GM12878 (cell line): ENCODE results near the gene SLC22A3. TPM values are rescaled to one million over a fixed set of nuclear protein-coding genes. Genes with fewer than 3 reads are reported as not detected.

Source experiments
- BCL11A ChIP-seq: IDR thresholded peaks from 2 replicates; pipeline ENCODE4 v1.6.1; 2011; ENCODE audit warnings: low read depth, low read length
- BMI1 ChIP-seq: fragments of 450-650 bp; IDR thresholded peaks from 2 replicates; pipeline ENCODE4 v1.6.1; 2016; ENCODE audit warnings: mild to moderate bottlenecking, moderate library complexity, borderline replicate concordance
- CEBPB ChIP-seq, 2 experiments: fragments of 150-350 bp in 1 of 2; IDR thresholded peaks; 2 replicates each; pipeline ENCODE4 v1.6.1; 2012 to 2014; ENCODE audit warnings: low read depth in 2 of 2, low read length in 2 of 2, borderline replicate concordance in 1 of 2, inconsistent platforms in 1 of 2
- CHD2 ChIP-seq: IDR thresholded peaks from 2 replicates; pipeline ENCODE4 v1.6.1; 2011; ENCODE audit warnings: low read depth, low read length, improper control_type of control experiment, borderline replicate concordance
- DPF2 ChIP-seq: fragments of 450-650 bp; IDR thresholded peaks from 2 replicates; pipeline ENCODE4 v1.6.1; 2017; ENCODE audit warnings: mild to moderate bottlenecking
- MAX ChIP-seq: IDR thresholded peaks from 2 replicates; pipeline ENCODE4 v1.6.1; 2012; ENCODE audit warnings: low read depth, low read length, improper control_type of control experiment
- MYC ChIP-seq: IDR thresholded peaks from 2 replicates; pipeline ENCODE4 v1.6.1; 2011; ENCODE audit warnings: mild to moderate bottlenecking, low read length, moderate library complexity, inconsistent platforms; ENCODE audit not compliant: insufficient read depth, insufficient replicate concordance, insufficient read length, severe bottlenecking
- STAT3 ChIP-seq: IDR thresholded peaks from 2 replicates; pipeline ENCODE4 v1.6.1; 2011; ENCODE audit warnings: low read depth, low read length, improper control_type of control experiment
- SUPT20H ChIP-seq: IDR thresholded peaks from 2 replicates; pipeline ENCODE4 v1.6.1; 2011; ENCODE audit warnings: low read depth, mild to moderate bottlenecking, low read length, moderate library complexity, borderline replicate concordance; ENCODE audit not compliant: control insufficient read depth
- USF2 ChIP-seq: IDR thresholded peaks from 2 replicates; pipeline ENCODE4 v1.6.1; 2011; ENCODE audit warnings: low read depth, low read length, improper control_type of control experiment, borderline replicate concordance
- YY1 ChIP-seq: IDR thresholded peaks from 2 replicates; pipeline ENCODE4 v1.6.1; 2011; ENCODE audit warnings: low read depth, mild to moderate bottlenecking, low read length
- ZBTB40 ChIP-seq: fragments of 450-650 bp; IDR thresholded peaks from 2 replicates; pipeline ENCODE4 v1.6.1; 2016; ENCODE audit warnings: mild to moderate bottlenecking, moderate library complexity, borderline replicate concordance
- polyA plus RNA-seq, 11 experiments: library from polyadenylated mRNA; depleted of rRNA in 4 of 11; unstranded in 6 of 11; stranded (reverse) in 5 of 11; fragments of >200 nt; fragmentation: Nextera tagmentation in 4 of 11; fragmentation: Illumina TruSeq in 1 of 11; extraction: Ambion mirVana in 4 of 11; extraction: Trizol in 1 of 11; gene quantifications; 1 replicate in 1 of 11; 2 replicates in 10 of 11; pipeline versions ENCODE4 v1.2.1 to v1.2.3, GENCODE V29; 2011 to 2016; ENCODE audit warnings: inconsistent platforms in 2 of 11, missing spikeins in 2 of 11, low read depth in 1 of 11
- total RNA-seq, 4 experiments: library from RNA; depleted of rRNA in 3 of 4; stranded (reverse); fragments of >200 nt in 3 of 4; fragmentation: Illumina TruSeq in 1 of 4; extraction: Trizol in 1 of 4; gene quantifications; 2 replicates each; pipeline versions ENCODE4 v1.2.1 to v1.2.3, GENCODE V29; 2013 to 2021
- TF ChIP-seq, protein P1 (sequence below): fragments of 450-650 bp; IDR thresholded peaks from 2 replicates; pipeline ENCODE4 v1.6.1; 2017; ENCODE audit warnings: mild to moderate bottlenecking, moderate library complexity

Gene SLC22A3
- total and polyA plus RNA-seq, 10 of the 15 experiments (the other 5 are each of a cell fraction or from before 2014, with no cell fraction given) = 0.07 to 0.15 TPM; not detected in 8

DNA sequence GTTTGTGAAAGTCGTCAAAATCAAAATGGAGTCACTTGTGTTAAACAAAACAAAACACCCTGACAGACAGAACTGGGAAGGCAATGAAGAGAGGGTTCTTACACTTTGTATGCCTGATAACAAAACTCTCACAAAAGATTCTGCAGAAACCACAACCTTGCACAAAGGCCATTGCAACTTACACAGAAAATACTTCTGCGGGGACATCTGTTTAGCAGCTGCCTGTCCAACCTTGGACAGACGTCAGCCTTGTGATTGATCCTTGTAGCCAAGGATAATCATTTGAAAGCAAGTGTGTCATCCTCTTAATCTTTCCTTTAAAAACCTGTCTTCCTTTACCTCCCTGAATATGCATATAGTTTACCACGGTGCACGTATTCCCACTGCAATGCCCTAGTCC lies 17.0 kb upstream of the SLC22A3 start (continued):
- TF ChIP-seq ZBTB40 (no peak), BMI1 (no peak), SUPT20H (no peak), BCL11A (no peak), STAT3 (no peak), CHD2 (no peak), DPF2 (no peak), MYC (no peak), MAX (no peak), USF2 (no peak), YY1 (no peak), CEBPB (IDR thresholded peaks at IDR 0.05; ENCODE audit: borderline replicate concordance in 1 of 2, low read depth in 2 of 2, low read length in 2 of 2) (no peak)
- TF ChIP-seq, protein P1, sequence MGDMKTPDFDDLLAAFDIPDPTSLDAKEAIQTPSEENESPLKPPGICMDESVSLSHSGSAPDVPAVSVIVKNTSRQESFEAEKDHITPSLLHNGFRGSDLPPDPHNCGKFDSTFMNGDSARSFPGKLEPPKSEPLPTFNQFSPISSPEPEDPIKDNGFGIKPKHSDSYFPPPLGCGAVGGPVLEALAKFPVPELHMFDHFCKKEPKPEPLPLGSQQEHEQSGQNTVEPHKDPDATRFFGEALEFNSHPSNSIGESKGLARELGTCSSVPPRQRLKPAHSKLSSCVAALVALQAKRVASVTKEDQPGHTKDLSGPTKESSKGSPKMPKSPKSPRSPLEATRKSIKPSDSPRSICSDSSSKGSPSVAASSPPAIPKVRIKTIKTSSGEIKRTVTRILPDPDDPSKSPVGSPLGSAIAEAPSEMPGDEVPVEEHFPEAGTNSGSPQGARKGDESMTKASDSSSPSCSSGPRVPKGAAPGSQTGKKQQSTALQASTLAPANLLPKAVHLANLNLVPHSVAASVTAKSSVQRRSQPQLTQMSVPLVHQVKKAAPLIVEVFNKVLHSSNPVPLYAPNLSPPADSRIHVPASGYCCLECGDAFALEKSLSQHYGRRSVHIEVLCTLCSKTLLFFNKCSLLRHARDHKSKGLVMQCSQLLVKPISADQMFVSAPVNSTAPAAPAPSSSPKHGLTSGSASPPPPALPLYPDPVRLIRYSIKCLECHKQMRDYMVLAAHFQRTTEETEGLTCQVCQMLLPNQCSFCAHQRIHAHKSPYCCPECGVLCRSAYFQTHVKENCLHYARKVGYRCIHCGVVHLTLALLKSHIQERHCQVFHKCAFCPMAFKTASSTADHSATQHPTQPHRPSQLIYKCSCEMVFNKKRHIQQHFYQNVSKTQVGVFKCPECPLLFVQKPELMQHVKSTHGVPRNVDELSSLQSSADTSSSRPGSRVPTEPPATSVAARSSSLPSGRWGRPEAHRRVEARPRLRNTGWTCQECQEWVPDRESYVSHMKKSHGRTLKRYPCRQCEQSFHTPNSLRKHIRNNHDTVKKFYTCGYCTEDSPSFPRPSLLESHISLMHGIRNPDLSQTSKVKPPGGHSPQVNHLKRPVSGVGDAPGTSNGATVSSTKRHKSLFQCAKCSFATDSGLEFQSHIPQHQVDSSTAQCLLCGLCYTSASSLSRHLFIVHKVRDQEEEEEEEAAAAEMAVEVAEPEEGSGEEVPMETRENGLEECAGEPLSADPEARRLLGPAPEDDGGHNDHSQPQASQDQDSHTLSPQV = no peak
